Stimulated activated CD8-positive, alpha-beta memory T cell treated with anti-CD3 and anti-CD28 coated beads, Interleukin-15, amount 100 ng/mL, for 48 hours (primary cell): ENCODE results near the gene PRKACB.
"Not testable (repeated sequence)": the region's sequence is repeated elsewhere in the genome, so short reads cannot be mapped to it uniquely, and the experiment has no call there.

Experiments
- DNase-seq, 2 donors: peaks; one replicate each; pipeline ENCODE4 v3.0.0-alpha.2; 2020; ENCODE audit warnings: low read depth in 2 of 2

PRKACB gene

DNA sequence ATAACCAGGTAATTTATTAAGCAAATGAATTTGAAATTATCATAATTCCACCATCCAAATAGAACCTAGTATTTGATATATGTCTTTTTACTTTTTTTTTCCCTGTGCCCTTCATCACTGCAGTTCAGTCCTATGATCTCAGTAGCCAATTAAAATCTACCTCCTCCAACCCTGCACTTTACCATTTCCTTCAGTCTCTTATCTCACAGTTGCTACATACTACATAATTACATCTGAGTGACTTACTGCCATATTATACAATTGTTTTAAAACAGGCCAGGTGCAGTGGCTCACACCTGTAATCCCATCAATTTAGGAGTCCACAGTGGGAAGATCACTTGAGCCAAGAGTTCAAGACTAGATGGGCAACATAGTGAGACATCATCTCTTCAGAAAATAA is 73.2 kb downstream of the PRKACB start:
- DNase-seq, result no peak

DNA sequence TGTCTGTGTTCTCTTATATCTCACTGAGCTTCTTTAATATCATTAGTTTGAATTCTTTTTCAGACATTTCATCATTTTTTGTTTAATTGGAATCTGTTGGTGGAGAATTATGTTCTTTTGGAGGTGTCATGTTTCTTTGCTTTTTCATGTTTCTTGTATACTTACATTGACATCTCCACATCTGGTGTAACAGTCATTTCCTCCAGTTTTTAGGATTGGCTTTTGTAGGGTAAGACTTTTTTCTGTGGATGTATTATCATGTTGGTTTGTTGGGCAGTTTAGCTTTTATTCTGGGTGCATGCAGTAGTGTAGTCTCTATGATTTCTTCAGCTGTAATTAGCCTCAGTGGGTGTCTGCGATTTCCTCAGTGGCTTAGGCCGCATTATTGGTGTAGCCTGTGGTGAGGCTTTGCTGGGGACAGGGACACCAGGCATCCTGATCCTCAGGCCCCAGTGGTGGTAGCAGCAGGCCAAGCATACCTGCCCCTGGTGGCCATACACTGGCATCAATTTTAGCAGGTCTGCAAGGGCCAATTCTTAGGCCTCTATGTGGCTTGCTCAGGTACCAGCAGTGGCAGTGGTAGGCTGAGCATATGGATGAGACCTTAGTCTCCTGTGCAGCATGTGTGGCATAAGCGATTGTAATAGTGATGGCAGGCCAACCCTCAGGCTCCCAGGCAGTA is 79.8 kb downstream of the PRKACB start:
- DNase-seq, result no peak

DNA sequence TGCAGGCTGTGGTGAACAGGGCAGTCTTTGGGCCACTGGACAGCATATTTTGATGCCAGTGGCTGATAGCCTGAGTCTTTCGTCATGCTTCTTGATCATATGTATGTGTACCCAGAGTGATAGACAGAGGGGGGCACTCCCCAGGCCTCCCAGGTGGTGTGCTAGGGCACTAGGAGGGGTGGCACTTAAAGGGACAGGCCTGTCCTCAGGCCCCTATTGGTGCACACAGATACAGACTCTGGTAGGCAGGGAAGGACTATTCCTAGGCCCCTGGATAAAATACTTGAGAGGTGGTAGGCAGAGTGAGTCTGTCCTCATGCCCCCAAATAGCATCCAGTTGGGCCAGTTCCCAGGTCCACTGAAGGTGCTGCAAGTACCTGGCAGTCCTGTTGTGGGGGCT is 80.8 kb downstream of the PRKACB start:
- DNase-seq, result no peak

DNA sequence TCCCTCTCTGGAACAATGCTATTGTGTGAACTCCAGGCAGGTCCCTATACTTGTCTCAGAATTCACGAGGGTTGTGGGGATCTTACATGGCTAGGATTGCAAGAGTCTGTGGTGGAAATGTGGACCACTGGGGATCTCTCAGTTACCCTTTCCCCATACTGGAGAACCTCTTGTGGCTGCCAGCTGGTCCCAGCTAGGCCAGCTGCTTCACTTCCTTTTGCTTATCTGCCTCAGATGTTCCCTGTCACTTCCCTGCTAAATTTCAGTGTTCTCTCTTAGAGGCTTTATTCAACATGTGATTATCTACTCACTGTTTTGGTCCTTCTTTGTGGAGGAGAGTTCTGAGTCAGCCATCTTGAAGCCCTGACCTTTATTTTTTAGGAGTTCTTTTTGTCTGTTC is 81.6 kb downstream of the PRKACB start:
- no peak for DNase-seq

DNA sequence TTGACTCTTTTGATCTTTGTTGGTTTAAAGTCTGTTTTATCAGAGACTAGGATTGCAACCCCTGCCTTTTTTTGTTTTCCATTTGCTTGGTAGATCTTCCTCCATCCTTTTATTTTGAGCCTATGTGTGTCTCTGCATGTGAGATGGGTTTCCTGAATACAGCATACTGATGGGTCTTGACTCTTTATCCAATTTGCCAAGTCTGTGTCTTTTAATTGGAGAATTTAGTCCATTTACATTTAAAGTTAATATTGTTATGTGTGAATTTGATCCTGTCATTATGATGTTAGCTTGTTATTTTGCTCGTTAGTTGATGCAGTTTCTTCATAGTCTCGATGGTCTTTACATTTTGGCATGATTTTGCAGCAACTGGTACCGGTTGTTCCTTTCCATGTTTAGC is 88.6 kb downstream of the PRKACB start:
- not testable (repeated sequence) for DNase-seq

DNA sequence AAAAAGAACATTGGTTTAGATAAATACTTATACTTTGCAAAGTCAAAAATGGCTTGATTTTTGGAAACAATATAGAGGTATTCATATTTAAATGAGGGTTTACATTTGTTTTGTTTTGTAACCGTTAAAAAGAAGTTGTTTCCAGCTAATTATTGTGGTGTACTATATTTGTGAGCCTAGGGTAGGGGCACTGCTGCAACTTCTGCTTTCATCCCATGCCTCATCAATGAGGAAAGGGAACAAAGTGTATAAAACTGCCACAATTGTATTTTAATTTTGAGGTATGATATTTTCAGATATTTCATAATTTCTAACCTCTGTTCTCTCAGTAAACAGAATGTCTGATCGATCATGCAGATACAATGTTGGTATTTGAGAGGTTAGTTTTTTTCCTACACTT is 92.2 kb downstream of the PRKACB start:
- DNase-seq, result no peak

DNA sequence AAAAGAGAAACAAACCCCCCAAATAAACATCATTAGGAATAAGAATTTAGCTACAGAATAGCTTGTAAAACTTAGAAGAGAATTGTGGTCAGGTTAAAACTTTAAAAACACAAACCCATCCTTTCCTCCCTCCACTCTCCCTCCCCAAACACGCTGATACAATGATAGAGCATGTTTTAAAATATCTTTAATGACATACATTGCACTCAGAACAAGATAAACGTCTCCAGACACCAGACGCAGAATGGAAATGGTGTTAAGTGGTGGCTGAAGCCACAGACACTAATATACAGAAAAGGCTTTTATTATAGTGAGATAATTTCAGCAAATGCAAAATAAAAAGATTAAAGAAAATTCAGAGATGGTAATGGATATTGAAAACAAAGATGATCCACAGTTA is 98.6 kb downstream of the PRKACB start:
- no peak for DNase-seq

DNA sequence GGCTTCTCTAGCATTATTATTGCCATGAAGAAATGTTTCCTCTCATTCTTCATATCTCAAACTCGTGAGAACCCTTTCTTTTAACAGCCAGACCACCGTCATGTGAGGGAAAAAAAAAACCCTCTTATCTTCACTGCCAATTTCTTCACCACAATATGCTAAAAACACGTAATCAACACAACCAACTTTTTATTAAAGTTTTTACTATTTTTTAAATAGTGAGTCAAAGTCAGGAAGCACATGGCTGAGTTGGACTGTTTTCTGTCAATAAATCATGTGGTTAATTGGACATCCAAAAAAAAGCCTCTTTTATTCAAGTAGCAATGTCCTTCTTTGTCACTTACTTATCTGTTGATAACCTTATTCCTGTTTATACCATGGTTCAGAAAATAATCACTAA is 101.5 kb downstream of the PRKACB start:
- no peak for DNase-seq

DNA sequence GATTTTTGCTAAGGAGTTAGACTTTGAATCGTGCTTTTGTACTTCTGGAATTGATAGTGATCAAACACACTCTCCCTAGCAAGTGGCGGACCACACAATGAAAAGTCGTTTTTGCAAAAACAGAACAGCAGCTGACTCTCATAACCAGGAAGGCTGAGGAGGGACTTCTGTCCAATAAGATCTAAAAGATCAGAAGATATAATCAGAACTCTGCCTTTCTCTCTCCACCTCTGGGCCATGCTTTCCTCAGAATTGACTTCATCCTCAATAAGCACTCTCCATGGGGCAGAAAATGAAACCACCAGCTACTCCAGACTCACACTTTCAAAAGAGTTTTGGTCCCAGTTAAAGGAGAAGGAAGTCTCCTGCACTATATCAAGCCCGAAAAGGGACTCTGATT is 102.1 kb downstream of the PRKACB start:
- DNase-seq, result no peak

DNA sequence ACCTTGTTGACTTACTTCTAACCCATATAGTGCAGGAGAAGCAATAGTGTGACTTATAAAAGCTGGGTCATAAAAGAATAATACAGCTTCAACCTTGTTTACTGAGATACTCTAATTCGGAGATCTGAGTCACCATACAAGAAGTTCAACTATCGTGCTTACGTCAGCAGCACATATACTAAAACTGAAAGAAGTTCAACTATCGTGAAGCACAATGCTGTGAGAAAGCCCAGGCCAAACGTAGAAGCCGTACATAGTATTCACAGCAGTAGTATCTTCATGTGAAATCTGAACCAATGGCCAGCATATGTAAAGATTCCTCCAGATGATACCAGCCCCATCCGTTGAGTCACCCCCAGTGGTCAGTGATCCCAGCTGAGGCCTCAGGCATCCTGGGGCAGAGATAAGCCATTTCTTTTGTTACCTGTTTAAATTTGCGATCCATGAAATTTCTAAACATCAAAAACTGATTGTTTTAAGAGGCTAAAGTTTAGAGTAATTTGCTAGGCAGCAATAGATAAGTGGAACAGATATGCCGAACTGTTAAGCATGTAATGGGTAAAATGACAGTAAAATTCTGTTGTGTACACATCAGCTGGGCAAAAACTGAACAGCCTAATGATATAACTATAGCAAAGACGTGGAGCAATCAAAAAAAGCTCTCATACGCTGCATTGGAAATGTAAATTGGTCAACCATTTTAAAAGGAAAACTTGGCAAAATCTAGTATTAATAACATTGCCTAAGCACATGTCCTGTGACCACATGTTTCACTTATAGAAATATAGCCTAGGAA is 103.6 kb downstream of the PRKACB start:
- no peak for DNase-seq

DNA sequence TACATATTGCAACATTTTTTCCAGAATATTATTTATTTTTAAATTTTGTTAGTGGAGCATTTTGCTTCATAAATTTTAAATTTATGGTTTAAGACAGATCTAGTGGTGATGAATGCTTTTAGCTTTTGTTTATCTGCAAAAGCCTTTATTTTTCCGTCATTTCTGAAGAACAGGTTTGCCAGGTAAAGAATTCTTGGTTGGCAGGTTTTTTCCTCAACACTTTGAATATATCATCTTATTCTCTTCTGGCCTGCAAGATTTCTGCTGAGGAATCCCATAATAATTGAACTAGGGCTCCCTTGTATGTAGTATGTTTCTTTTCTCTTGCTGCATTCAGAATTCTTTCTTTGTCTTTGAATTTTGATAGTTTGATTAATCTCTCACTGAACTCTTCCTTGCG is 106.6 kb downstream of the PRKACB start:
- DNase-seq, result no peak

DNA sequence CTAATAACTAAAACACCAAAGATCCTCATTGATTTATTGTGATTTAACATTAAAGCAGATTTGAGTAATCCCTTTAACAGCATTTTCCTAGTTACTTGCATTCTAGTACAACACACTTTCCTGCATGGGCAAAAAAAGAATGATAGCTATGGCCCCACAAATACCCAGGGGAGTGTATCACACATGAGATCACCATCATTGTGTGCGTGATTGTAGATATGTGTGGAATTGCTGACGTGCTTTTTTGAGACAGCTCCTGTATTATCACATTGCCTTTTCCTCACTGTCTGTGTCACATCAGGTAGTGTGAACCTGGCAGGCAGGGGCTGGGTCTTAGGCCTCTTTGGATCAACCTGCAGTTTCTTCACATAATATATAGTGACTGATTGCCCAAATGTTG is 109.0 kb downstream of the PRKACB start:
- no peak for DNase-seq

DNA sequence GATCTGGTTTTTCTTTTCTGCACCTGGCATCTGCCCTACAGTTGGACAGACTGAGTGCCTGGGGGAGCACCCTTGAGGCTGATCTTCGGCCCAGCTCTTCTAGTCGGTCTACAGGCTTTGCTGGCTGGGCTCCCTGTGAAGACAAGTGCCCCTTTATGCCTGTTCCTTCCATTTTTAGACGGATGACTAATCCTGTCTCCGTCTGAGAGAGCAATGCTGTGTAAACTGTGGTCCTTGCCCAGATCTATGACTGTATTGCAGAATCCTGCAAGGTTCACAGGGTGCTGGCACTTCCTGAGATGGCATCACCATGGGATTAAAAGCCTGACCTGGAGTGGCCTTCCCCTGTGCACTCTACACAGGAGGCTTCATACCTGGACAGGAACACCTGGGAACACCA is 109.8 kb downstream of the PRKACB start:
- no peak for DNase-seq

DNA sequence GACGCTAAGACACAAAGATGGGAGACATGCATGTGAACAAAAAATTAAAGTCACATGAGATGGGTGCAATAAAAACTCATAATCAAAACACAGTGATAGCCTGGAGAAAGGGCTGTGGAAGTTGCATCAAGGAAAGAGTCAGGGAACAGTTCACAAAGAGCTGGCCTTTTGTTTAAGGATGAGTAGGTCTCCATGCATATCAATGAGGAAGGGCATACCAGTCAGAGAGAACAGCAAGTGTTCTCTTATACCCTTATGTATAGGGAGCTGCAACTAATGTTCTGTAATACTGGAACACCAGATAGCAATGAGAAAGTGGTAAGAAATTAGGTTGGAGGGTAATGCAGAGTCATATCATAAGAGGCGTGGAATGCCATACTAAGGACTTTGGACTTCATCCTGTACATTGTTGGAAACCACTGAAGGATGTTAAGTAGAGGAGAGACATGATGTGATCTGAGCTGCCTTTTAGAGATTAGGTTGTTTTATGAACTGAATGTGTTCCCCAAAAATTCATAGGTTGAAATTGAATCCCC is 110.7 kb downstream of the PRKACB start:
- no peak for DNase-seq

DNA sequence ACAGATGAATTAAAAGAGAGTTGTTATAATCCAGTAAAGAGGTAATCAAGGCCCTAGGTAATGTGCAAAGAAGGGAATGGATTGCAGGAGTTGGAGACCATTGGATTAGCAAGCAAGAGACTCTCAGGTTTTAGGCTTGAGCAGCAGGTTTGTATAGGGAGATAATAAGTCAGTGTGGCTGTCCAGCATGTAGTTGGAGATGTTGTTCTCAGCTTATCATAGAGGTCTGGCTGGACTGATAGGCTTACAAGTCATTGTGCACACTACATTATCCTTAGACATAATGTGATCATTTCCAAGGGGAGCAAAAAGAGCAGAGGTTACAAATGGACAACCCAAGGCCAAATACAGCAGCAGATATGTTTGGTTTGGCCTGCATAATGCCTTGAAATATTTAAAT is 111.5 kb downstream of the PRKACB start:
- no peak for DNase-seq

DNA sequence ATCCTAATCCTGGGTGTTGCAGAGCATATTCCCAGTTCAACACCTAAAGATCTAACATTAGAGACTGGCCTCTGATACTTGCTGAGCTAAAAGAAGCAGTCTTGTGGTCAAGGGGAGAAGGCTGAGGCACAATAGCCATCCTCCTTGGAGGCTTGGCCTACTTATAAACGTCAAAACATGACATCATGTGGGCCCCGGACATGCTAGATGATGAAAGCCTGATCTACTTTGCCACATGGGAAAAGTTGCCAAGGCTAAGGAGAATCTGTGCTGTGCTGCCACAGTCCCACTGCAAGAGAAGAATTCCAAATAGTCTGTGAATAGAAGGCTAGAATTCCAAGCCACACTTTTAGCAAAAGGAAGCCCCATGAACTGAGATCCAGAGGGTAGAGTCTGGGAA is 113.5 kb downstream of the PRKACB start:
- DNase-seq, result no peak

DNA sequence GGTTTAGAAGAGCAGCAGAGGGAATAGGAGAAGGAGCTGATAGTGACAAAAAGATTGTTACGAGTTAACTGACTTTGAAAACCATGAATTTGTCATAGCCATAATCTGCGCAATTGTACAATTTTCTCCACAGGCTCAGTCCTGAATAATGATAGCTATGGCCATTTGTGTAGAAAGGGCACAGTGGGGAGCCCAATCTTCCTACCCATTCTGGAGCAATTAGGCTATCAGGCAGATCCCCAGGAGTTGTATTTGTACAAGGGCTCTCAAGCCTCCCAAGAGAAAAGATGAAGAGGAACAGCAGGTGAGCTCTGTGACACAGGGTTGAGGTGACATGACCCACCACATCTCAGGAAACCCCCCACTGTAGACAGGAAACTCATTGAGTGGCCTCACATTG is 115.3 kb downstream of the PRKACB start:
- DNase-seq, result no peak

DNA sequence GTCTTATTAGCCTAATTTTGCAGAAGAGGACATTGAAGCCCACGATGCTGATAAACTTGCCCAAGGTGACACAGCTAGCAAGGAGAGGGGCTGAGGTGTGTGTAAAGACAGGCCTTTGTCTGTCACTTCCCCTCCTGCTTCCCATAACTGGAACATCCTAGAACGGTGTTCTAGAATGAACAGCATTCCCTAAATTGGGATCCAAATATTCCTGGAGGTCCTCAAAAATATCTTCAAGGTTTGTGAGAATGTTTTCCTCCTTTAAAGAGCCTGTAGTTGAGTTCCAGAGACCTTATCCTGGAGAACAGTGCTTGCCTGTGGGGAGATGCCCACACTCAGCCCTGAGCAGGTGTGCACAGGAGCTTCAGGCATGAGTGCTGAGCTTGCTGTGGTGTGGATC is 115.9 kb downstream of the PRKACB start:
- no peak for DNase-seq

DNA sequence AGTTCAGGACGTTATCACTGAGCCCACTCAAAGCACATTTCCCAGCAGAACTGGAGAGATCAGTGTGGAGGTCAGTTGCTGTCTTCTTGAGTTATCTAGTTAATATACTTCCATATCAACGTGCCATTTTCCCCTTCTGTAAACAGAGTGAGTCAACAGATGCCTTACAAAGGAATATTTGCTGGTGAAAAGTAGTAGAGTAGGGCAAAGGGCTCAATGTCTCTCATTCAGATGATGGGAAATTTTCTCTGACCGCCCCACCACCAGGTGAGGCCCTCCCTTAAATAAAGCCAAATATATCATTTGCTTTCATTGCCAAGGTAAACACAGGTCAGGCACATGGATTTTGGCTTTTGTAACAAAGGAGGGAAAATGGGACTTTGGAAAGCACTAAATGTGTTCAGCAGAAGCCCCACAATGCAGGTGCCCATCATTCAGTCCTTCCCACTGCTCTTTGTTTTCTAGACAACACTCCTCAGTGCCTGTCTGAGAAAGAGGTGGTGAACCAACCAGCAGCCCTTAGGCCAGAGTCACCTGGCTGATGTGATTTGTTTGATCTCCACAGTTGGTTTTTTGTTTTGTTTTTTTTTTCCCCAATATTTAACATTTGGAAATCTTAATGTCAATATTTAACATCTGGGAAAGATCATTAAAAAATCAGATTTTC is 116.9 kb downstream of the PRKACB start:
- no peak for DNase-seq

DNA sequence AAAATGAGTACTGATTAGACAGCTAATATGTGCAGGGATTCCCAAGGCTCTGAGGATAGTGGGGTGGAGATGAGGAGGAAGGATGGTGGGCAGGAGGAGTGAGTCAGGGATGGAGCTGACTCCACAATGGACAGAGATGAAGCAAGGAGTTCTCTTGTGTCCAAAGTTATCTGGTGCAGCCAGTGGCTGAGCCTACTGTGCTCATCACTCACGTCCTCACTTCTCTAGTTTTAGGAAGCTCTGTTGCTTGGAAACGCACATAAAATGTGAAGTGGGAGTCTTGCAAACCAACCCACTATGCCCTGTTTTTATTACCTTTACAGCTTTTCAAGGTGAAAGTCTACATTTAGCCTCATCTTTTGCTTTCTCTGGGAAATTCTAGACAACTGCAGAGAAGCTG is 120.9 kb downstream of the PRKACB start:
- DNase-seq, result no peak

DNA sequence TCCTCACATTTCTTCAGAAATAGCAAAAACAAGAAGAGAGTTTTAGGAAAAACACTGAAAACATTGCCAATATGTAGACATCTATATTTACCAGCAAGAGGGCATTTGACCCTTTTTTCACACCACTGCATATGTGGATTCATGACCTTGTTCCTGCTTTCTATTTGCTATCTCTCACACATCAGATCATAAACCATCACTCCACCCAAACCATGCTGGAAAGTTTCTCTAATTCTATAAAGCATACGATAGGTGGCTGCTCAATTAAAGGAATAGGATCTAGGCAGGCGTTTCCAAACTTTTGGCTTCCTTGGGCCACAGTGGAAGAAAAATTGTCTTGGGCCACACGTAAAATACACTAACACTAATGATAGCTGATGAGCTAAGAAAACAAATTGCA is 121.8 kb downstream of the PRKACB start:
- DNase-seq, result no peak

DNA sequence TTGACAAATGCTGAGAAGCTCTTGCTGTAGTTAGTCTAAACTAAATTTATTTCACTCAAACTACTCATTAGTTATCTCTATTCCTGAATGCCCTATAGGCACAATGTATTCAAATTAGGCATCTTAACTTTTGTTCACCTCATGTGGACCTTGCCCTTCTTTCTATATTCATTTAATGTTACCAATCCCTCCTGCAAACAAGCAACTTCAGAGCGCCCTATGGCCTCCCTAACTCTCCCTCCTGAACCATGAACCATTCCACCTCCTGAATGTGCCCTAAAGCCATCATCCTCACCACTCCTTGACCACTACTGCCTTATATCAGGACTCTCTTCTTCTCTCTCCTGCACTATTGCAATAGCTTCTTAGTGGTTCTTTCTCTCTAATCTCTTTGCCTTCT is 122.7 kb downstream of the PRKACB start:
- no peak for DNase-seq

DNA sequence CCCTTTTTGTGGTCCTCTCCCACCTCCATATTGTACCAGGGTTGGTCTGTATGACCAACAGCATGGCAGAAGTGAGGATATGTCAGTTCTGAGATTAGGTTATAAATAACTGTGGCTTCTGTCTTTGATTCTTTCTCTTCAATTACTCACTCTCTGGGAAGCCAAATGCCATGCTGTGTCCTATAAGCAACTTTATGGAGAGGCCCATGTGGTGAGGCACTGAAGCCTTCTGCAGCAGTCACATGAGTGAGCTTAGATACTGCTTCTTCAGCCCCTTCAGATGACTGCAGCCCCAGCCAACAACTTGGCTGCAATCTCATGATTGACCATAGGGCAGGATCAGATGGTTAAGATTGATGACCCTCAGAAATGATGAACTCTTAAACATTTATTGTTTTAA is 123.4 kb downstream of the PRKACB start:
- DNase-seq, result no peak
